HepG2 (cell line): ENCODE results near the gene RERE. TPM values are rescaled to one million over a fixed set of nuclear protein-coding genes. Genes with fewer than 3 reads are reported as not detected.

ENCODE experiments used
- ATAC-seq: fragments of 200-7000 bp; cut with Tn5 transposase; 3 replicates; pipeline ENCODE4 v1.9.1; 2020; ENCODE audit warnings: mild to moderate bottlenecking, moderate library complexity
- BruUV-seq: library from RNA; stranded (reverse); fragments of 400-500 nt; replicated peaks from 2 replicates; lab custom pipeline; 2021; lab: Mats Ljungman, UMichigan
- CTCF ChIA-PET: fragments of 300-600 bp; formaldehyde crosslinking; extraction: SDS; loops from one replicate; lab custom pipeline; 2021; ENCODE audit warnings: low total read pairs, inconsistent platforms, low intra/inter-chr PET ratio; lab: Yijun Ruan, JAX
- POLR2A ChIA-PET: fragments of 350-600 bp; sonication (Branson Sonifier 250); formaldehyde crosslinking; loops from one replicate; lab custom pipeline; 2020; ENCODE audit warnings: antibody characterized with exemption, inconsistent platforms; lab: Yijun Ruan, JAX
- DNase-seq: peaks from one replicate; pipeline ENCODE4 v3.0.0-alpha.2; 2015; ENCODE audit warnings: low spot score
- FAIRE-seq: peaks from 3 replicates; lab custom pipeline; 2011; peaks lifted over from hg19 to GRCh38; lab: Jason Lieb, UNC
- H2AFZ ChIP-seq: one replicate; pipeline ENCODE4 v1.6.1; 2011; ENCODE audit warnings: low read length, inconsistent platforms
- H3K27ac ChIP-seq: fragments of 300-600 bp; 3 replicates; pipeline ENCODE4 v1.8.0; 2011; ENCODE audit warnings: mixed run types, mild to moderate bottlenecking, mixed read lengths, low read length, inconsistent platforms; ENCODE audit not compliant: insufficient read depth; ENCODE audit errors: extremely low read length
- H3K27me3 ChIP-seq, 2 experiments: fragments of 200-600 bp in 1 of 2; 2 replicates in 1 of 2; 3 replicates in 1 of 2; pipeline versions ENCODE4 v1.6.0 to v1.8.0; 2011; ENCODE audit warnings: low read length in 2 of 2, mild to moderate bottlenecking in 2 of 2, moderate library complexity in 2 of 2, inconsistent platforms in 1 of 2; ENCODE audit not compliant: insufficient read depth in 2 of 2, control insufficient read depth in 1 of 2
- H3K36me3 ChIP-seq, 2 experiments: fragments of 200-600 bp in 1 of 2; replicated peaks in 1 of 2; 2 replicates in 1 of 2; 3 replicates in 1 of 2; pipeline versions ENCODE4 v1.5.1 to v1.8.0; 2011; ENCODE audit warnings: low read length in 2 of 2, inconsistent platforms in 1 of 2; ENCODE audit not compliant: insufficient read depth in 2 of 2, control insufficient read depth in 1 of 2
- H3K4me1 ChIP-seq: 2 replicates; pipeline ENCODE4 v1.5.1; 2012; ENCODE audit warnings: low read length, inconsistent platforms; ENCODE audit not compliant: insufficient read depth
- H3K4me2 ChIP-seq: 2 replicates; pipeline ENCODE4 v1.6.0; 2011; ENCODE audit warnings: low read depth, low read length, inconsistent platforms
- H3K4me3 ChIP-seq, 3 experiments: fragments of 200-600 bp in 1 of 3; sonication (generic), shearing (Covaris generic) in 1 of 3; replicated peaks in 1 of 3; 2 replicates each; pipeline ENCODE4 v1.5.1; 2011 to 2016; ENCODE audit warnings: low read length in 3 of 3, inconsistent platforms in 2 of 3, low read depth in 2 of 3, mild to moderate bottlenecking in 2 of 3, control low read depth in 1 of 3, mixed read lengths in 1 of 3; ENCODE audit not compliant: insufficient read depth in 1 of 3
- H3K79me2 ChIP-seq: one replicate; pipeline ENCODE4 v1.6.1; 2011; ENCODE audit warnings: low read length, inconsistent platforms; ENCODE audit not compliant: insufficient read depth
- H3K9ac ChIP-seq: 2 replicates; pipeline ENCODE4 v1.6.0; 2011; ENCODE audit warnings: mild to moderate bottlenecking, low read depth, low read length, inconsistent platforms; ENCODE audit not compliant: insufficient read depth
- H3K9me3 ChIP-seq: 2 replicates; pipeline ENCODE4 v1.5.1; 2012; ENCODE audit warnings: mild to moderate bottlenecking, low read length
- H4K20me1 ChIP-seq: 2 replicates; pipeline ENCODE4 v1.6.0; 2011; ENCODE audit warnings: inconsistent platforms, mild to moderate bottlenecking, low read length, moderate library complexity; ENCODE audit not compliant: insufficient read depth
- DR1 ChIP-seq: sonication (generic); formaldehyde crosslinking; IDR thresholded peaks from 2 replicates; pipeline ENCODE4 v1.8.0; 2021; ENCODE audit warnings: mild to moderate bottlenecking, missing genetic modification reagents, inconsistent platforms
- GABPA ChIP-seq, 2 experiments: IDR thresholded peaks; 2 replicates each; pipeline ENCODE4 v1.6.1; 2011 to 2016; ENCODE audit warnings: low read depth in 2 of 2, low read length in 1 of 2, missing biosample characterization in 1 of 2, missing genetic modification characterization in 1 of 2
- POLR2AphosphoS2 ChIP-seq: IDR thresholded peaks from 2 replicates; pipeline ENCODE4 v1.6.1; 2011; ENCODE audit warnings: low read depth, low read length, improper control_type of control experiment
- RFXAP ChIP-seq: sonication (generic); formaldehyde crosslinking; IDR thresholded peaks from 2 replicates; pipeline ENCODE4 v1.4.0; 2020; ENCODE audit warnings: missing genetic modification reagents, borderline replicate concordance
- ZMAT3 ChIP-seq: sonication (generic); formaldehyde crosslinking; conservative IDR thresholded peaks from 2 replicates; pipeline ENCODE4 v1.7.0; 2021; ENCODE audit warnings: missing genetic modification reagents
- ZNF329 ChIP-seq: sonication (generic); formaldehyde crosslinking; IDR thresholded peaks from 2 replicates; pipeline ENCODE4 v1.9.0; 2021; ENCODE audit warnings: low read depth, mild to moderate bottlenecking, missing genetic modification reagents
- WGBS: methylation state at CpG from one replicate; pipeline ENCODE4 v1.1.6; 2017; ENCODE audit warnings: low lambda C conversion rate; 5-methylcytosine and 5-hydroxymethylcytosine counted together
- in situ Hi-C: cut with HindIII; loops from 2 replicates; pipeline ENCODE4 v1.10.0; 2017; ENCODE audit warnings: low pct_unique_long_range_greater_than_20kb; ENCODE audit not compliant: extremely low pct_ligation_motif_present
- intact Hi-C: fragments of 100-400 bp; cut with micrococcal nuclease; formaldehyde crosslinking; loops from one replicate; pipeline ENCODE4 v1.10.0; 2022; ENCODE audit not compliant: unreplicated experiment
- polyA plus RNA-seq, 8 experiments: library from polyadenylated mRNA; depleted of rRNA in 3 of 8; stranded (reverse) in 7 of 8; unstranded in 1 of 8; fragments of >200 nt; fragmentation: Illumina TruSeq in 4 of 8; extraction: Trizol in 4 of 8; gene quantifications; 2 replicates each; pipeline versions ENCODE4 v1.2.1 to v1.2.3, GENCODE V29; 2011 to 2016; ENCODE audit warnings: low read depth in 4 of 8, missing spikeins in 1 of 8, mixed read lengths in 1 of 8; ENCODE audit not compliant: insufficient read depth in 1 of 8
- total RNA-seq, 5 experiments: library from RNA; depleted of rRNA; stranded (reverse); fragments of >200 nt; fragmentation: Illumina TruSeq; extraction: Trizol; gene quantifications; 2 replicates each; pipeline ENCODE4 v1.2.3, GENCODE V29; 2016; ENCODE audit warnings: low read depth in 1 of 5
- TF ChIP-seq, protein P1 (sequence below): sonication (generic); formaldehyde crosslinking; IDR thresholded peaks from 2 replicates; pipeline ENCODE4 v1.4.0; 2020; ENCODE audit warnings: missing genetic modification reagents
- TF ChIP-seq, protein P2 (sequence below): IDR thresholded peaks from 2 replicates; pipeline ENCODE4 v1.6.1; 2016; ENCODE audit warnings: missing compliant biosample characterization, missing genetic modification reagents, borderline replicate concordance
- TF ChIP-seq, protein P3 (sequence below): sonication (generic); formaldehyde crosslinking; IDR thresholded peaks from 2 replicates; pipeline ENCODE4 v1.4.0; 2020; ENCODE audit warnings: missing genetic modification reagents, borderline replicate concordance
- TF ChIP-seq, protein P4 (sequence below): sonication (generic); formaldehyde crosslinking; IDR thresholded peaks from 2 replicates; pipeline ENCODE4 v1.4.0; 2020; ENCODE audit warnings: missing genetic modification reagents

RERE gene
- total and polyA plus RNA-seq, 2 of the 13 experiments (the other 11 are each of a cell fraction or from before 2014, with no cell fraction given), result 18.3 to 21.9 TPM

DNA sequence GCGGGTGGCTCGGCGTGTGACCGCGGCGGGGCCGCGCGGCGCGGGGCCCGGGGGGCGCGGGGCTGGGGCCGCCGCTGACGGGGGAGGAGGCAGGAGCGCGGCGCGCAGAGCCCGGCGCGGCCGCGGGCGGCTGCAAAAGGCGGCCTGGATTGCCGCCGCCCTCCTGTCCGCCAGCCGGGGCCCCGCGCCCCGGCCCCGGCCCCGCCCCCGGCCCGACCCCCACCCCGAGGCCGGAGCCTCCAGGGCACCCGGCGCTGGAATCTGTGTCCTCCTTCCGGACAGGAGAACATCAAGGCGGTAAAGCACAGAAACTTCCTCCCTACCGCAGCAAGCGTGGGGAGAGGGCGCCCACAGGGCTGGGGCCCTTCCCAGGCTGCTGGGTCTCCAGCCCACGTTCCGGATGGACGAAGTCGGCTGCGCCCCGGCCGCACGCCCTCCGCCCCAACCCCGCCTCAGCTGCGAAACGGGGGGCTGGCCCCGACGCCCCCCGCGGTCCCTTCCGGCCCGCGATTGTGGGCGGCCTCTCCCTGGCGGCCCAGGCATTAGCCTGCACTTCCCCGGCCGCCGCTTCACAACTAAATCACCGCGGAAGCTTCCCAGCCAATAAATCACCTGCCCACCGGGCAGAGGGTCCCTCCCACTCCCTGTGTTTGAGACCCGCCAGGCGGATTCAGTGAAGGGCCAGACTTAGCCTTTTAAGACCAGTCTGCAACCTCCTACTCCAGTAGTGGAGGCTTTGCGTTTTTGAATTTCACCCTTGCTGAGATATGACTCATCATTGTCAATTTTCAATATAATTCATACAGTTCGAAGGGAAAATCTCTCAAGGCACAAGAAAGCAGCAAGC is 393.5 kb downstream of the RERE start:
- H3K4me3 ChIP-seq, result peak overlapping the region; percentile 81 to 91 (median 85)
- peak; percentile 15 for FAIRE-seq
- peak overlapping the region; percentile 88 for H3K27ac ChIP-seq
- peaks cover 7 to 10% of the 10 kb centered on the region in 2 experiments; a peak in 4 of 5 replicates for H3K36me3 ChIP-seq
- peak; percentile 82 for ATAC-seq
- H3K4me1 ChIP-seq, result peaks cover 57% of the 10 kb centered on the region
- H3K9ac ChIP-seq, result peak overlapping the region; percentile 74
- BruUV-seq, result TSS peak; percentile 72
- in situ Hi-C loops, result no loop called here
- peak; percentile 71 for DNase-seq
- POLR2A ChIA-PET, result interaction anchor here (0.7 to 1.4 kb wide), 3 partner anchors 18 to 279 kb away, joined by 3 to 4 read pairs (median 3); no protein-coding TSS in a partner anchor
- CTCF ChIA-PET, result no interaction called here
- no peak overlapping the region for H2AFZ ChIP-seq
- intact Hi-C loops, result loop anchor here (5.0 kb wide), 2 partner anchors 47 to 278 kb away; no protein-coding TSS in a partner anchor
- H3K27me3 ChIP-seq, result no peaks in the 10 kb centered on the region
- peak overlapping the region; percentile 93 for H3K4me2 ChIP-seq
- WGBS, result 9% methylated on average over 2 of the region's 79 CpGs
- peaks cover 41% of the 10 kb centered on the region for H4K20me1 ChIP-seq
- H3K79me2 ChIP-seq, result peaks cover 53% of the 10 kb centered on the region
- H3K9me3 ChIP-seq, result no peaks in the 10 kb centered on the region
- TF ChIP-seq RFXAP (CRISPR knock-in tag) (0 out of 2 replicates have a peak, but pooled peaks have one; percentile 38), GABPA (IDR thresholded peaks at IDR 0.05; ENCODE audit: low read depth, low read length) (peak; percentile 33; the same call in 1 of the 2 replicates), GABPA (CRISPR knock-in tag; IDR thresholded peaks at IDR 0.05; ENCODE audit: low read depth) (0 out of 2 replicates have a peak, but pooled peaks have one; percentile 23), ZMAT3 (CRISPR knock-in tag) (0 out of 2 replicates have a peak, but pooled peaks have one; percentile 16), DR1 (CRISPR knock-in tag) (peak; percentile 33; the same call in 1 of the 2 replicates), ZNF329 (CRISPR knock-in tag) (no peak), POLR2AphosphoS2 (no peak)
- TF ChIP-seq, protein P1, sequence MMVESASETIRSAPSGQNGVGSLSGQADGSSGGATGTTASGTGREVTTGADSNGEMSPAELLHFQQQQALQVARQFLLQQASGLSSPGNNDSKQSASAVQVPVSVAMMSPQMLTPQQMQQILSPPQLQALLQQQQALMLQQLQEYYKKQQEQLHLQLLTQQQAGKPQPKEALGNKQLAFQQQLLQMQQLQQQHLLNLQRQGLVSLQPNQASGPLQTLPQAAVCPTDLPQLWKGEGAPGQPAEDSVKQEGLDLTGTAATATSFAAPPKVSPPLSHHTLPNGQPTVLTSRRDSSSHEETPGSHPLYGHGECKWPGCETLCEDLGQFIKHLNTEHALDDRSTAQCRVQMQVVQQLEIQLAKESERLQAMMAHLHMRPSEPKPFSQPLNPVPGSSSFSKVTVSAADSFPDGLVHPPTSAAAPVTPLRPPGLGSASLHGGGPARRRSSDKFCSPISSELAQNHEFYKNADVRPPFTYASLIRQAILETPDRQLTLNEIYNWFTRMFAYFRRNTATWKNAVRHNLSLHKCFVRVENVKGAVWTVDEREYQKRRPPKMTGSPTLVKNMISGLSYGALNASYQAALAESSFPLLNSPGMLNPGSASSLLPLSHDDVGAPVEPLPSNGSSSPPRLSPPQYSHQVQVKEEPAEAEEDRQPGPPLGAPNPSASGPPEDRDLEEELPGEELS (CRISPR knock-in tag), result peak; percentile 19
- TF ChIP-seq, protein P2, sequence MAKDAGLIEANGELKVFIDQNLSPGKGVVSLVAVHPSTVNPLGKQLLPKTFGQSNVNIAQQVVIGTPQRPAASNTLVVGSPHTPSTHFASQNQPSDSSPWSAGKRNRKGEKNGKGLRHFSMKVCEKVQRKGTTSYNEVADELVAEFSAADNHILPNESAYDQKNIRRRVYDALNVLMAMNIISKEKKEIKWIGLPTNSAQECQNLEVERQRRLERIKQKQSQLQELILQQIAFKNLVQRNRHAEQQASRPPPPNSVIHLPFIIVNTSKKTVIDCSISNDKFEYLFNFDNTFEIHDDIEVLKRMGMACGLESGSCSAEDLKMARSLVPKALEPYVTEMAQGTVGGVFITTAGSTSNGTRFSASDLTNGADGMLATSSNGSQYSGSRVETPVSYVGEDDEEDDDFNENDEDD (CRISPR knock-in tag), result no peak
- TF ChIP-seq, protein P3, sequence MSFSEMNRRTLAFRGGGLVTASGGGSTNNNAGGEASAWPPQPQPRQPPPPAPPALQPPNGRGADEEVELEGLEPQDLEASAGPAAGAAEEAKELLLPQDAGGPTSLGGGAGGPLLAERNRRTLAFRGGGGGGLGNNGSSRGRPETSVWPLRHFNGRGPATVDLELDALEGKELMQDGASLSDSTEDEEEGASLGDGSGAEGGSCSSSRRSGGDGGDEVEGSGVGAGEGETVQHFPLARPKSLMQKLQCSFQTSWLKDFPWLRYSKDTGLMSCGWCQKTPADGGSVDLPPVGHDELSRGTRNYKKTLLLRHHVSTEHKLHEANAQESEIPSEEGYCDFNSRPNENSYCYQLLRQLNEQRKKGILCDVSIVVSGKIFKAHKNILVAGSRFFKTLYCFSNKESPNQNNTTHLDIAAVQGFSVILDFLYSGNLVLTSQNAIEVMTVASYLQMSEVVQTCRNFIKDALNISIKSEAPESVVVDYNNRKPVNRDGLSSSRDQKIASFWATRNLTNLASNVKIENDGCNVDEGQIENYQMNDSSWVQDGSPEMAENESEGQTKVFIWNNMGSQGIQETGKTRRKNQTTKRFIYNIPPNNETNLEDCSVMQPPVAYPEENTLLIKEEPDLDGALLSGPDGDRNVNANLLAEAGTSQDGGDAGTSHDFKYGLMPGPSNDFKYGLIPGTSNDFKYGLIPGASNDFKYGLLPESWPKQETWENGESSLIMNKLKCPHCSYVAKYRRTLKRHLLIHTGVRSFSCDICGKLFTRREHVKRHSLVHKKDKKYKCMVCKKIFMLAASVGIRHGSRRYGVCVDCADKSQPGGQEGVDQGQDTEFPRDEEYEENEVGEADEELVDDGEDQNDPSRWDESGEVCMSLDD (CRISPR knock-in tag), result peak; percentile 88
- TF ChIP-seq, protein P4, sequence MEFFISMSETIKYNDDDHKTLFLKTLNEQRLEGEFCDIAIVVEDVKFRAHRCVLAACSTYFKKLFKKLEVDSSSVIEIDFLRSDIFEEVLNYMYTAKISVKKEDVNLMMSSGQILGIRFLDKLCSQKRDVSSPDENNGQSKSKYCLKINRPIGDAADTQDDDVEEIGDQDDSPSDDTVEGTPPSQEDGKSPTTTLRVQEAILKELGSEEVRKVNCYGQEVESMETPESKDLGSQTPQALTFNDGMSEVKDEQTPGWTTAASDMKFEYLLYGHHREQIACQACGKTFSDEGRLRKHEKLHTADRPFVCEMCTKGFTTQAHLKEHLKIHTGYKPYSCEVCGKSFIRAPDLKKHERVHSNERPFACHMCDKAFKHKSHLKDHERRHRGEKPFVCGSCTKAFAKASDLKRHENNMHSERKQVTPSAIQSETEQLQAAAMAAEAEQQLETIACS (CRISPR knock-in tag), result peak; percentile 12; the same call in 1 of the 2 replicates
